ENCODE data around the gene BANK1.

Gene BANK1

GRCh38 chr4:101987623-101988243 lies 197.2 kb downstream of the BANK1 start:
- Histone ChIP-seq H3K27me3 (ENCODE audit: insufficient read depth, poor library complexity, severe bottlenecking) (no peaks in the 10 kb centered on the region), H3K27ac (replicated peaks) (no peak overlapping the region), H3K4me3 (replicated peaks; ENCODE audit: insufficient read depth, low read length) (no peak overlapping the region)
- DNase-seq (ENCODE audit: low read depth in 1 of 2, low spot score in 1 of 2), result no peak
- TF ChIP-seq POLR2AphosphoS5 (IDR thresholded peaks at IDR 0.05; ENCODE audit: low read depth) (no peak), GABPA (IDR thresholded peaks at IDR 0.05; ENCODE audit: low read depth) (no peak), SPI1 (IDR thresholded peaks at IDR 0.05; ENCODE audit: borderline replicate concordance, low read depth) (no peak), REST (IDR thresholded peaks at IDR 0.05; ENCODE audit: insufficient replicate concordance, low read depth) (no peak), CTCF (IDR thresholded peaks at IDR 0.05; ENCODE audit: insufficient read depth, low read length) (no peak)

GRCh38 chr4:101989551-101989950 lies 199.0 kb downstream of the BANK1 start:
- no peak for TF ChIP-seq GABPA (IDR thresholded peaks at IDR 0.05; ENCODE audit: low read depth)
- no peak for TF ChIP-seq REST (IDR thresholded peaks at IDR 0.05; ENCODE audit: insufficient replicate concordance, low read depth)
- TF ChIP-seq CTCF (IDR thresholded peaks at IDR 0.05; ENCODE audit: insufficient read depth, low read length), result no peak
- no peak for TF ChIP-seq POLR2AphosphoS5 (IDR thresholded peaks at IDR 0.05; ENCODE audit: low read depth)
- TF ChIP-seq SPI1 (IDR thresholded peaks at IDR 0.05; ENCODE audit: borderline replicate concordance, low read depth), result no peak
- H3K27ac ChIP-seq (replicated peaks), result no peak overlapping the region
- DNase-seq (ENCODE audit: low read depth in 1 of 2, low spot score in 1 of 2), result no peak
- H3K4me3 ChIP-seq (replicated peaks; ENCODE audit: insufficient read depth, low read length), result no peak overlapping the region
- H3K27me3 ChIP-seq (ENCODE audit: insufficient read depth, poor library complexity, severe bottlenecking), result no peaks in the 10 kb centered on the region

GRCh38 chr4:101992446-101992845 lies 201.9 kb downstream of the BANK1 start:
- no peak for TF ChIP-seq SPI1 (IDR thresholded peaks at IDR 0.05; ENCODE audit: borderline replicate concordance, low read depth)
- TF ChIP-seq GABPA (IDR thresholded peaks at IDR 0.05; ENCODE audit: low read depth), result no peak
- Histone ChIP-seq H3K27ac (replicated peaks) (peak overlapping the region; percentile 44; the same call in 1 of the 2 replicates), H3K27me3 (ENCODE audit: insufficient read depth, poor library complexity, severe bottlenecking) (no peaks in the 10 kb centered on the region), H3K4me3 (replicated peaks; ENCODE audit: insufficient read depth, low read length) (no peak overlapping the region)
- DNase-seq (ENCODE audit: low read depth in 1 of 2, low spot score in 1 of 2), result no peak

GRCh38 chr4:101993002-101993841 lies 202.7 kb downstream of the BANK1 start:
- TF ChIP-seq SPI1 (IDR thresholded peaks at IDR 0.05; ENCODE audit: borderline replicate concordance, low read depth), result no peak
- no peak for TF ChIP-seq REST (IDR thresholded peaks at IDR 0.05; ENCODE audit: insufficient replicate concordance, low read depth)
- no peak for TF ChIP-seq GABPA (IDR thresholded peaks at IDR 0.05; ENCODE audit: low read depth)
- TF ChIP-seq POLR2AphosphoS5 (IDR thresholded peaks at IDR 0.05; ENCODE audit: low read depth), result no peak
- no peak for TF ChIP-seq CTCF (IDR thresholded peaks at IDR 0.05; ENCODE audit: insufficient read depth, low read length)
- Histone ChIP-seq H3K4me3 (replicated peaks; ENCODE audit: insufficient read depth, low read length) (no peak overlapping the region), H3K27ac (replicated peaks) (peak overlapping the region; percentile 44), H3K27me3 (ENCODE audit: insufficient read depth, poor library complexity, severe bottlenecking) (no peaks in the 10 kb centered on the region)
- DNase-seq (ENCODE audit: low read depth in 1 of 2, low spot score in 1 of 2), result peak in 1 of 2 experiments; percentile 41

Data from HL-60 (cell line).